HEK293 (cell line): ENCODE results near the gene CSRP1.
"Not testable (repeated sequence)": the region's sequence is repeated elsewhere in the genome, so short reads cannot be mapped to it uniquely, and the experiment has no call there.

Experiments
- CTCF ChIA-PET: fragments of 350-600 bp; formaldehyde crosslinking; extraction: SDS; loops from one replicate; lab custom pipeline; 2021; ENCODE audit warnings: antibody characterized with exemption; lab: Yijun Ruan, JAX
- POLR2A ChIA-PET: fragments of 300-600 bp; formaldehyde crosslinking; extraction: SDS; loops from one replicate; lab custom pipeline; 2020; ENCODE audit warnings: antibody characterized with exemption, inconsistent platforms; lab: Yijun Ruan, JAX
- H3K27ac ChIP-seq: fragments of 200-500 bp; sonication (Bioruptor generic); 2 replicates; pipeline ENCODE4 v1.5.1; 2014; ENCODE audit warnings: low read depth, low read length, control low read depth, inconsistent platforms; ENCODE audit errors: extremely low read depth
- H3K36me3 ChIP-seq, 2 experiments: fragments of 200-500 bp in 1 of 2; sonication (Bioruptor generic) in 1 of 2; 1 replicate in 1 of 2; 2 replicates in 1 of 2; pipeline ENCODE4 v1.5.1; 2014 to 2017; ENCODE audit warnings: inconsistent platforms in 2 of 2, low read length in 2 of 2; ENCODE audit not compliant: control insufficient read depth in 2 of 2, insufficient read depth in 1 of 2
- H3K4me1 ChIP-seq: fragments of 200-500 bp; sonication (Bioruptor generic); 2 replicates; pipeline ENCODE4 v1.5.1; 2014; ENCODE audit warnings: mild to moderate bottlenecking, low read length, inconsistent platforms; ENCODE audit not compliant: control insufficient read depth, insufficient read depth
- H3K4me3 ChIP-seq: 2 replicates; pipeline ENCODE4 v1.5.1; 2011; ENCODE audit warnings: low read depth, mild to moderate bottlenecking, control low read depth, low read length, moderate library complexity
- H3K9me3 ChIP-seq: fragments of 200-500 bp; sonication (Bioruptor generic); 2 replicates; pipeline ENCODE4 v1.5.1; 2014; ENCODE audit warnings: low read depth, low read length, inconsistent platforms; ENCODE audit not compliant: control insufficient read depth, insufficient read depth
- MYNN ChIP-seq: fragments of 450-650 bp; formaldehyde crosslinking; IDR thresholded peaks from 2 replicates; pipeline ENCODE4 v1.5.1; 2016; ENCODE audit warnings: missing biosample characterization, missing genetic modification characterization, borderline replicate concordance
- MZF1 ChIP-seq: fragments of 450-650 bp; formaldehyde crosslinking; IDR thresholded peaks from 2 replicates; pipeline ENCODE4 v1.5.1; 2017; ENCODE audit warnings: missing biosample characterization, missing genetic modification characterization, borderline replicate concordance
- ZBTB17 ChIP-seq: fragments of 450-650 bp; formaldehyde crosslinking; IDR thresholded peaks from 2 replicates; pipeline ENCODE4 v1.5.1; 2016; ENCODE audit warnings: missing biosample characterization, missing genetic modification characterization
- ZFHX2 ChIP-seq: fragments of 450-650 bp; formaldehyde crosslinking; conservative IDR thresholded peaks from 2 replicates; pipeline ENCODE4 v1.5.1; 2016; ENCODE audit warnings: missing biosample characterization, missing genetic modification characterization
- ZFP37 ChIP-seq: fragments of 450-650 bp; formaldehyde crosslinking; IDR thresholded peaks from 2 replicates; pipeline ENCODE4 v1.5.1; 2016; ENCODE audit warnings: missing biosample characterization, missing genetic modification characterization
- ZNF112 ChIP-seq: fragments of 450-650 bp; formaldehyde crosslinking; IDR thresholded peaks from 2 replicates; pipeline ENCODE4 v1.5.0; 2017; ENCODE audit warnings: missing biosample characterization, missing genetic modification characterization
- ZNF362 ChIP-seq: fragments of 450-650 bp; formaldehyde crosslinking; IDR thresholded peaks from 2 replicates; pipeline ENCODE4 v1.5.1; 2016; ENCODE audit warnings: missing biosample characterization, missing genetic modification characterization
- ZNF366 ChIP-seq: fragments of 450-650 bp; formaldehyde crosslinking; conservative IDR thresholded peaks from 2 replicates; pipeline ENCODE4 v1.5.1; 2016; ENCODE audit warnings: missing biosample characterization, missing genetic modification characterization
- ZNF426 ChIP-seq: fragments of 450-650 bp; formaldehyde crosslinking; IDR thresholded peaks from 2 replicates; pipeline ENCODE4 v1.5.1; 2017; ENCODE audit warnings: missing biosample characterization, missing genetic modification characterization, mild to moderate bottlenecking, inconsistent platforms, moderate library complexity
- ZNF488 ChIP-seq: fragments of 450-650 bp; formaldehyde crosslinking; IDR thresholded peaks from 2 replicates; pipeline ENCODE4 v1.5.1; 2016; ENCODE audit warnings: missing biosample characterization, missing genetic modification characterization
- ZNF660 ChIP-seq: fragments of 450-650 bp; IDR thresholded peaks from 2 replicates; pipeline ENCODE4 v1.5.1; 2018; ENCODE audit warnings: missing biosample characterization, mild to moderate bottlenecking, missing genetic modification characterization

The CSRP1 gene

GRCh38 chr1:201525193-201525778 is 18.4 kb upstream of the CSRP1 start:
- ChIA-PET CTCF (interaction anchor here (0.6 to 1.6 kb wide), 8 partner anchors 9 to 554 kb away, joined by 3 to 10 read pairs (median 4); no protein-coding TSS in a partner anchor), POLR2A (no interaction called here)
- no peak overlapping the region for H3K27ac ChIP-seq
- H3K36me3 ChIP-seq, result no peaks in the 10 kb centered on the region
- TF ChIP-seq ZFP37 (0 out of 2 replicates have a peak, but pooled peaks have one; percentile 31), ZNF362 (tag by site-specific recombination) (peak; percentile 57; the same call in 1 of the 2 replicates), ZNF366 (tag by site-specific recombination) (0 out of 2 replicates have a peak, but pooled peaks have one; percentile 32), ZFHX2 (tag by site-specific recombination) (no peak), ZNF488 (no peak)
- H3K4me1 ChIP-seq, result no peaks in the 10 kb centered on the region
- H3K9me3 ChIP-seq, result no peaks in the 10 kb centered on the region
- no peak overlapping the region for H3K4me3 ChIP-seq

- H3K9me3 ChIP-seq, CTCF ChIA-PET, H3K4me3 ChIP-seq, H3K36me3 ChIP-seq, H3K27ac ChIP-seq, H3K4me1 ChIP-seq: not testable (repeated sequence)
- POLR2A ChIA-PET, result interaction anchor here (0.6 kb wide), 1 partner anchor 605 kb away, joined by 3 read pairs; no protein-coding TSS in a partner anchor
Measured at GRCh38 chr1:201520046-201520575, 13.2 kb upstream of the CSRP1 start.

- TF ChIP-seq ZNF362 (tag by site-specific recombination), result 0 out of 2 replicates have a peak, but pooled peaks have one; percentile 27
- TF ChIP-seq MZF1 (tag by site-specific recombination), result no peak
- TF ChIP-seq, all 188 proteins: peak for 1
- ChIA-PET CTCF (interaction anchor here (0.6 to 11.1 kb wide), 9 partner anchors 12 to 752 kb away, joined by 3 to 471 read pairs (median 3); no protein-coding TSS in a partner anchor), POLR2A (interaction anchor here (0.7 to 1.0 kb wide), 3 partner anchors 11 to 369 kb away, joined by 3 to 10 read pairs (median 7); partner anchors contain the start of gene CSRP1)
- Histone ChIP-seq H3K27ac (no peak overlapping the region), H3K36me3 (no peaks in the 10 kb centered on the region), H3K4me1 (no peaks in the 10 kb centered on the region), H3K4me3 (no peak overlapping the region), H3K9me3 (no peaks in the 10 kb centered on the region)
Measured at GRCh38 chr1:201518071-201518470, 11.1 kb upstream of the CSRP1 start.

- no peak overlapping the region for H3K4me3 ChIP-seq
- H3K9me3 ChIP-seq, result no peaks in the 10 kb centered on the region
- no peaks in the 10 kb centered on the region for H3K36me3 ChIP-seq
- peak; percentile 69 for TF ChIP-seq ZBTB17 (tag by site-specific recombination)
- no peak for TF ChIP-seq ZNF426 (tag by site-specific recombination)
- no peak for TF ChIP-seq ZNF660
- TF ChIP-seq MYNN (tag by site-specific recombination), result no peak
- TF ChIP-seq ZNF112, result no peak
- TF ChIP-seq, all 188 proteins: peak for 1
- ChIA-PET POLR2A (interaction anchor here (0.7 to 1.0 kb wide), 2 partner anchors 12 to 369 kb away, joined by 3 to 7 read pairs; no protein-coding TSS in a partner anchor), CTCF (interaction anchor here (0.6 to 11.1 kb wide), 7 partner anchors 31 to 361 kb away, joined by 3 to 471 read pairs (median 3); no protein-coding TSS in a partner anchor)
- no peaks in the 10 kb centered on the region for H3K4me1 ChIP-seq
- H3K27ac ChIP-seq, result no peak overlapping the region
Measured at GRCh38 chr1:201517631-201518030, 10.7 kb upstream of the CSRP1 start.
